B cell (primary cell): ENCODE results near the gene CUBN.

ENCODE experiments used
- CTCF ChIP-seq: fragments of 200-600 bp; IDR thresholded peaks from one replicate; pipeline ENCODE4 v1.8.0; 2022; ENCODE audit warnings: antibody characterized with exemption, mild to moderate bottlenecking
- EZH2 ChIP-seq: IDR thresholded peaks from 2 replicates; pipeline ENCODE4 v1.6.1; 2012; ENCODE audit warnings: borderline replicate concordance, low read depth, mild to moderate bottlenecking, moderate library complexity, low read length; ENCODE audit not compliant: insufficient read depth, poor library complexity, severe bottlenecking

- TF ChIP-seq CTCF (no peak), EZH2 (no peak)
Measured at GRCh38 chr10:16987976-16988610, 141.5 kb downstream of the CUBN start.
